Ovary (tissue), 9 donors: ENCODE data around the gene SEMA6B. TPM values are rescaled to one million over a fixed set of nuclear protein-coding genes. Genes with fewer than 3 reads are reported as not detected.

ENCODE experiments used
- DNase-seq, 5 donors: peaks; one replicate each; pipeline ENCODE4 v3.0.0-alpha.2; 2019 to 2020
- H3K27ac ChIP-seq, 2 donors: fragments of 200-600 bp; one replicate each; pipeline versions ENCODE4 v1.5.1 to v1.8.0; 2019 to 2022
- H3K27me3 ChIP-seq: fragments of 200-600 bp; one replicate; pipeline ENCODE4 v1.8.0; 2022
- H3K36me3 ChIP-seq: fragments of 200-600 bp; sonication (generic); one replicate; pipeline ENCODE4 v1.5.1; 2019
- H3K4me1 ChIP-seq: one replicate; pipeline ENCODE4 v1.8.1; 2013; ENCODE audit warnings: mild to moderate bottlenecking, moderate library complexity; ENCODE audit not compliant: insufficient read depth
- H3K4me3 ChIP-seq: fragments of 200-600 bp; sonication (generic); one replicate; pipeline ENCODE4 v1.5.1; 2017
- H3K9me3 ChIP-seq, 2 donors: fragments of 200-600 bp in 1 of 2; sonication (generic) in 1 of 2; one replicate each; pipeline versions ENCODE4 v1.5.1 to v1.8.1; 2013 to 2019; ENCODE audit warnings: mild to moderate bottlenecking in 1 of 2, moderate library complexity in 1 of 2
- EP300 ChIP-seq: sonication (generic); formaldehyde crosslinking; IDR thresholded peaks from one replicate; pipeline ENCODE4 v1.6.1; 2017; ENCODE audit warnings: antibody characterized with exemption
- POLR2A ChIP-seq: fragments of 450-650 bp; IDR thresholded peaks from one replicate; pipeline ENCODE4 v1.6.1; 2017; ENCODE audit warnings: antibody characterized with exemption, mild to moderate bottlenecking, moderate library complexity
- WGBS, 3 donors: extraction: QIAGEN DNeasy Blood & Tissue Kit in 1 of 3; methylation state at CpG; one replicate each; pipeline versions ENCODE4 v1.1.5 to v1.1.7; 2013 to 2017; 5-methylcytosine and 5-hydroxymethylcytosine counted together
- intact Hi-C, 4 donors: fragments of 100-400 bp; cut with DNase I; formaldehyde crosslinking; loops; one replicate each; pipeline versions ENCODE4 v1.11.0 to v1.15.1; 2022 to 2023
- polyA plus RNA-seq, 2 donors: library from polyadenylated mRNA; stranded (reverse); fragments of 200-250 nt in 1 of 2; fragments of 350-450 nt in 1 of 2; fragmentation: Illumina TruSeq in 1 of 2; extraction: RNeasy Lipid Tissue Mini Kit (QIAGEN cat#74804) in 1 of 2; gene quantifications; one replicate each; pipeline ENCODE4 v1.2.3, GENCODE V29; 2013 to 2014
- total RNA-seq, 7 donors: library from RNA; depleted of rRNA in 2 of 7; stranded (reverse); fragments of >200 nt in 2 of 7; fragmentation: NEBNext Ultra II Directional in 3 of 7; extraction: Animal tissue kit (Norgen Biotek cat#: 25700) in 3 of 7; gene quantifications; one replicate each; pipeline versions ENCODE4 v1.1.0 to v1.2.4, GENCODE V29; 2016 to 2023
- TF ChIP-seq, protein P1 (sequence below), 3 donors: fragments of 450-650 bp in 2 of 3; fragments of 200-600 bp in 1 of 3; IDR thresholded peaks; one replicate each; pipeline versions ENCODE4 v1.5.1 to v1.8.0; 2016 to 2022; ENCODE audit warnings: antibody characterized with exemption in 3 of 3, mild to moderate bottlenecking in 1 of 3
- donor health status: DM: no; HTN: no; CAD: no; lungs with moderate emphysema.
- donor health status: DM: no; HTN: no; CAD: no.
- donor health status: Bipolar disorder and iron deficiency.
- donor health status: DM: yes; HTN: yes; CAD: no.
- donor health status: DM: no; HTN: no; CAD: no.
- donor health status: DM: yes; HTN: yes; CAD: no.

SEMA6B gene
- total and polyA plus RNA-seq, 9 donors, result 0.77 to 9.7 (median 5.5) TPM

DNA sequence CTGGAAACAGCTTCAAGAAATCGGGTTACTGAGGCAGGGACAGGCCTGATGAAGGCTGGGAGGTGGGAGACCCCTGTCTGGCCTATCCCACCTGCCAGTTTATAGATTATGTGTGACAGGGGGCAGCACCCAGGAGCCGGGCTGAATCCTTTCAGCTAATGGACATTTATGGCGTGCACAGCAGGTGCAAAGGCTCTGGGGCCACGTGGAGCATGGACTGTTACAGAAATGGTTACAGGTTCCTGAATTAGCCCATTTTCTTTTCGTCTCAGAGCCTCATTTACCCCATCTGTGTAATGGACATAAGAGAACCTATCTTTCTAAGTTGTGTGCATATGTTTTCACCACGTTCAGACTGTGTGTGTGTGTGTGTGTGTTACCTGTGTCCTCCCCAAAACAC lies 45.4 kb upstream of the SEMA6B start:
- DNase-seq, result no peak
- H3K36me3 ChIP-seq, result no peaks in the 10 kb centered on the region
- H3K27ac ChIP-seq, result no peak overlapping the region
- TF ChIP-seq POLR2A, result no peak
- no peak for TF ChIP-seq EP300
- TF ChIP-seq, protein P1, sequence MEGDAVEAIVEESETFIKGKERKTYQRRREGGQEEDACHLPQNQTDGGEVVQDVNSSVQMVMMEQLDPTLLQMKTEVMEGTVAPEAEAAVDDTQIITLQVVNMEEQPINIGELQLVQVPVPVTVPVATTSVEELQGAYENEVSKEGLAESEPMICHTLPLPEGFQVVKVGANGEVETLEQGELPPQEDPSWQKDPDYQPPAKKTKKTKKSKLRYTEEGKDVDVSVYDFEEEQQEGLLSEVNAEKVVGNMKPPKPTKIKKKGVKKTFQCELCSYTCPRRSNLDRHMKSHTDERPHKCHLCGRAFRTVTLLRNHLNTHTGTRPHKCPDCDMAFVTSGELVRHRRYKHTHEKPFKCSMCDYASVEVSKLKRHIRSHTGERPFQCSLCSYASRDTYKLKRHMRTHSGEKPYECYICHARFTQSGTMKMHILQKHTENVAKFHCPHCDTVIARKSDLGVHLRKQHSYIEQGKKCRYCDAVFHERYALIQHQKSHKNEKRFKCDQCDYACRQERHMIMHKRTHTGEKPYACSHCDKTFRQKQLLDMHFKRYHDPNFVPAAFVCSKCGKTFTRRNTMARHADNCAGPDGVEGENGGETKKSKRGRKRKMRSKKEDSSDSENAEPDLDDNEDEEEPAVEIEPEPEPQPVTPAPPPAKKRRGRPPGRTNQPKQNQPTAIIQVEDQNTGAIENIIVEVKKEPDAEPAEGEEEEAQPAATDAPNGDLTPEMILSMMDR (IDR thresholded peaks at IDR 0.05), result no peak
- H3K9me3 ChIP-seq, result no peaks in the 10 kb centered on the region
- no peaks in the 10 kb centered on the region for H3K27me3 ChIP-seq
- H3K4me1 ChIP-seq, result peaks cover 3% of the 10 kb centered on the region
- WGBS, 3 donors, result 61 to 69% (median 61%) methylated on average over 6 of the region's 6 CpGs
- no peak overlapping the region for H3K4me3 ChIP-seq
- intact Hi-C loops, result no loop called here

GRCh38 chr19:4602915-4603314 lies 43.4 kb upstream of the SEMA6B start:
- Histone ChIP-seq H3K27ac (no peak overlapping the region), H3K9me3 (no peaks in the 10 kb centered on the region), H3K4me3 (no peak overlapping the region), H3K27me3 (no peaks in the 10 kb centered on the region), H3K36me3 (no peaks in the 10 kb centered on the region), H3K4me1 (peaks cover 7% of the 10 kb centered on the region)
- TF ChIP-seq EP300 (no peak), POLR2A (no peak)
- TF ChIP-seq, protein P1 (IDR thresholded peaks at IDR 0.05), result no peak
- intact Hi-C loops, result no loop called here
- no peak for DNase-seq
- WGBS, 3 donors, result 85 to 96% (median 93%) methylated on average over 1 of the region's 1 CpG

DNA sequence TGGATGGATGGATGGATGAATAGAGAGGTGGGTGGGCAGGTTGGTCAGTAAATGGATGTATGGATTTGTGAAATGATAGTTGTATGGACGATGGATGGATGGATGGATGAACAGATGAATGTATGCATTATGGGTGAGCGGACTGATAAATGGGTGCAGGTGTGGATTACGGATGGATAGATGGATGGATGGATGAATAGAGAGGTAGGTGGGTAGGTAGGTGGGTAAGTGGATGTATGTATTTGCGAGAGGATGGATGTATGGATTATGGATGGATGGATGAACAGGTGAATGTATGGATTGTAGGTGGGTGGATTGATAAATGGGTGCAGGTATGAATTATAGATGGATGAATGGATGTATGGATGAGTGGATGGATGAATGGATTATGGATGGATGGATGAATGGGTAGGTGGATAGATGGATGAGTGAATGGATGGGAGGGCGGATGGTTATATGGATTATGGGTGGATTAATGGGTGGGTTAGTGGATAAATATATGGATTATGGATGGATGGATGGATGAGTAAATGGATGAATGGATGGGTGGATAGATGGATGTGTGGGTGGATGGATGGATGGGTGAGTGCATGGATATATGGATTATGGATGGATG lies 42.8 kb upstream of the SEMA6B start:
- Histone ChIP-seq H3K27me3 (no peaks in the 10 kb centered on the region), H3K4me3 (no peak overlapping the region), H3K27ac (no peak overlapping the region), H3K9me3 (no peaks in the 10 kb centered on the region), H3K4me1 (peaks cover 7% of the 10 kb centered on the region), H3K36me3 (no peaks in the 10 kb centered on the region)
- 89 to 91% (median 90%) methylated on average over 5 of the region's 5 CpGs for WGBS, 3 donors
- no peak for DNase-seq
- TF ChIP-seq, protein P1 (IDR thresholded peaks at IDR 0.05), result no peak
- no peak for TF ChIP-seq POLR2A
- TF ChIP-seq EP300, result no peak
- intact Hi-C loops, result no loop called here

DNA sequence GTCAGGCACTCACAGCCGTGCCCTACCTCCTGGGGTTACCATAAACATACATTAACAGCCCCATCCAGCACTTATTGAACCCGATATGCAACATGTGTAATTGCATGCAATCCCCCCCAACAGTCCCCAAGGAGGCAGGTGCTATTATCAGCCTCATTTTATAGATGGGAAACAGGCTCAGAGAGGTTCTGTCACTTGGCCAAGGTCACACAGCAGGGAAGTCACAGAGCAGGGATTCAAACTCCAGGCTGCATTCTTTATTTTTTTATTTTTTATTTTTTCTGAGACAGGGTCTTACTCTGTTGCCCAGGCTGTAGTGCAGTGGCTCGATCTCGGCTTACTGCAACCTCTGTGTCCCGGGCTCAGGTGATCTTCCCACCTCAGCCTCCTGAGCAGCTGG lies 41.4 kb upstream of the SEMA6B start:
- 69 to 84% (median 70%) methylated on average over 5 of the region's 5 CpGs for WGBS, 3 donors
- intact Hi-C loops, result no loop called here
- no peaks in the 10 kb centered on the region for H3K27me3 ChIP-seq

More for the DNA sequence above, 41.4 kb upstream of the SEMA6B start:
- Histone ChIP-seq H3K4me1 (peaks cover 4% of the 10 kb centered on the region), H3K9me3 (no peaks in the 10 kb centered on the region), H3K27ac (no peak overlapping the region), H3K4me3 (no peak overlapping the region), H3K36me3 (no peaks in the 10 kb centered on the region)
- TF ChIP-seq, protein P1 (IDR thresholded peaks at IDR 0.05), result no peak
- no peak for TF ChIP-seq POLR2A
- no peak for TF ChIP-seq EP300
- DNase-seq, result no peak
